ENCODE data around the gene DMD. TPM values are rescaled to one million over a fixed set of nuclear protein-coding genes. Genes with fewer than 3 reads are reported as not detected.

Gene DMD
- total and polyA plus RNA-seq, 2 of the 8 experiments (the other 6 are each of a cell fraction or from before 2014, with no cell fraction given) = 4.8 to 7.4 TPM

- Histone ChIP-seq H3K27ac (ENCODE audit: low read depth, low read length) (no peak overlapping the region), H2AFZ (ENCODE audit: low read length) (no peak overlapping the region), H2BK20ac (ENCODE audit: low read length) (no peak overlapping the region), H3K56ac (replicated peaks; ENCODE audit: insufficient read length, low read depth, low read length) (no peak overlapping the region), H2BK5ac (ENCODE audit: low read depth, low read length) (no peak overlapping the region), H4K20me1 (replicated peaks in 1 of 2; ENCODE audit: control insufficient read depth in 1 of 2, insufficient read depth in 2 of 2, low read length in 2 of 2) (no peaks in the 10 kb centered on the region), H4K5ac (ENCODE audit: insufficient read length, low read depth, low read length) (no peak overlapping the region), H3K18ac (ENCODE audit: extremely low read depth, low read length) (no peak overlapping the region), H3K14ac (ENCODE audit: insufficient read length) (no peak overlapping the region), H3K79me1 (ENCODE audit: low read depth, low read length) (no peaks in the 10 kb centered on the region), H3K23ac (ENCODE audit: insufficient read length) (no peak overlapping the region), H2BK15ac (ENCODE audit: low read length) (no peak overlapping the region), H3K4me2 (ENCODE audit: insufficient read depth in 1 of 2, low read depth in 2 of 2, low read length in 2 of 2) (no peak overlapping the region), H3K9ac (replicated peaks in 1 of 4; ENCODE audit: extremely low read depth in 1 of 4, low read depth in 3 of 4, low read length in 3 of 4) (no peak overlapping the region), H2BK120ac (replicated peaks; ENCODE audit: low read depth, low read length) (no peak overlapping the region), H4K91ac (replicated peaks; ENCODE audit: insufficient read length, low read length) (no peak overlapping the region), H3K79me2 (ENCODE audit: control insufficient read depth in 1 of 2, insufficient read depth in 2 of 2, low read length in 2 of 2) (no peaks in the 10 kb centered on the region), H3K9me3 (ENCODE audit: insufficient read depth in 2 of 2, low read depth in 1 of 2, low read length in 1 of 2) (no peaks in the 10 kb centered on the region), H2BK12ac (ENCODE audit: low read depth, low read length) (no peak overlapping the region), H3K23me2 (ENCODE audit: low read depth, low read length) (no peaks in the 10 kb centered on the region), H3K4ac (replicated peaks; ENCODE audit: insufficient read length, low read depth, low read length) (no peak overlapping the region), H4K8ac (ENCODE audit: extremely low read depth, insufficient read depth, low read length) (no peak overlapping the region), H2AK5ac (ENCODE audit: low read depth, low read length) (no peak overlapping the region), H3K4me3 (ENCODE audit: extremely low read depth in 1 of 4, insufficient read depth in 2 of 4, low read depth in 3 of 4, low read length in 4 of 4) (no peak overlapping the region), H3K27me3 (replicated peaks in 1 of 4; ENCODE audit: control insufficient read depth in 3 of 4, extremely low read depth in 1 of 4, insufficient read depth in 3 of 4, low read length in 3 of 4) (no peaks in the 10 kb centered on the region), H3K36me3 (ENCODE audit: control insufficient read depth in 2 of 4, insufficient read depth in 4 of 4, low read length in 3 of 4) (no peaks in the 10 kb centered on the region), H3K4me1 (replicated peaks in 1 of 4; ENCODE audit: control insufficient read depth in 3 of 4, insufficient read depth in 4 of 4, low read length in 3 of 4) (no peaks in the 10 kb centered on the region)
- DNase-seq (ENCODE audit: low read depth in 1 of 2, low spot score in 2 of 2) (no peak), FAIRE-seq (no peak)
- POLR2A ChIA-PET (ENCODE audit: partially characterized antibody) = no interaction called here
- 93% methylated on average over 8 of the region's 17 CpGs; no CpG with 5 or more reads in 1 of the 2 experiments for WGBS, 2 experiments (ENCODE audit: extremely low coverage in 1 of 2, insufficient coverage in 1 of 2, insufficient read length in 1 of 2, insufficient replicate concordance in 2 of 2, low coverage in 1 of 2, low lambda C conversion rate in 2 of 2, missing lambda C conversion rate in 1 of 2)
- CTCF ChIA-PET (ENCODE audit: partially characterized antibody) = interaction anchor here (1.6 kb wide), 1 partner anchor 471 kb away, joined by 4 read pairs; no protein-coding TSS in a partner anchor
- no peak for TF ChIP-seq CTCF (IDR thresholded peaks at IDR 0.05; ENCODE audit: control extremely low read depth in 1 of 3, insufficient read depth in 1 of 3, low read depth in 1 of 3, low read length in 3 of 3)
Measured at GRCh38 chrX:32867781-32868523, 343.4 kb downstream of the DMD start.

Data from H1 (cell line).